CD14-positive monocyte (primary cell): Measurements from ENCODE around the gene PDE1A. TPM values are rescaled to one million over a fixed set of nuclear protein-coding genes. Genes with fewer than 3 reads are reported as not detected.

Experiments
- DNase-seq, 3 donors: peaks; one replicate each; pipeline ENCODE4 v3.0.0-alpha.2; 2011 to 2022
- H2AFZ ChIP-seq: 2 replicates; pipeline ENCODE4 v1.6.0; 2012; ENCODE audit warnings: mild to moderate bottlenecking, low read depth, low read length, inconsistent platforms; ENCODE audit not compliant: insufficient read depth, poor library complexity, severe bottlenecking
- H3K27ac ChIP-seq, 2 donors: 1 replicate in 1 of 2; 2 replicates in 1 of 2; pipeline ENCODE4 v1.5.1; 2012 to 2013; ENCODE audit warnings: low read length in 2 of 2, control low read depth in 1 of 2, inconsistent platforms in 1 of 2, low read depth in 1 of 2, mild to moderate bottlenecking in 1 of 2
- H3K27me3 ChIP-seq, 2 donors: one replicate each; pipeline versions ENCODE4 v1.6.0 to v1.6.1; 2011 to 2013; ENCODE audit warnings: low read length in 2 of 2; ENCODE audit not compliant: control insufficient read depth in 2 of 2, insufficient read depth in 2 of 2
- H3K36me3 ChIP-seq, 2 donors: replicated peaks in 1 of 2; 1 replicate in 1 of 2; 2 replicates in 1 of 2; pipeline versions ENCODE4 v1.5.1 to v1.6.1; 2012 to 2013; ENCODE audit warnings: low read length in 2 of 2, control low read depth in 1 of 2, inconsistent platforms in 1 of 2, mild to moderate bottlenecking in 1 of 2; ENCODE audit not compliant: insufficient read depth in 2 of 2, control insufficient read depth in 1 of 2
- H3K4me1 ChIP-seq, 2 donors: 1 replicate in 1 of 2; 2 replicates in 1 of 2; pipeline versions ENCODE4 v1.5.1 to v1.6.1; 2012 to 2013; ENCODE audit warnings: low read length in 2 of 2, control low read depth in 1 of 2, inconsistent platforms in 1 of 2, mild to moderate bottlenecking in 1 of 2, moderate library complexity in 1 of 2; ENCODE audit not compliant: insufficient read depth in 2 of 2, control insufficient read depth in 1 of 2
- H3K4me2 ChIP-seq: replicated peaks from 2 replicates; pipeline ENCODE3; 2012; ENCODE audit warnings: low read length, moderate library complexity, mild to moderate bottlenecking; ENCODE audit not compliant: poor library complexity, severe bottlenecking; ENCODE audit errors: extremely low read depth
- H3K4me3 ChIP-seq, 3 experiments: fragments of 200-600 bp in 1 of 3; sonication (generic) in 1 of 3; replicated peaks in 1 of 3; 1 replicate in 2 of 3; 2 replicates in 1 of 3; pipeline ENCODE4 v1.5.1; 2011 to 2013; ENCODE audit warnings: low read length in 3 of 3, mild to moderate bottlenecking in 3 of 3, control low read depth in 2 of 3, low read depth in 2 of 3, inconsistent platforms in 1 of 3, moderate library complexity in 1 of 3
- H3K79me2 ChIP-seq: 2 replicates; pipeline ENCODE4 v1.6.0; 2012; ENCODE audit warnings: mild to moderate bottlenecking, control low read depth, inconsistent platforms, low read length, moderate library complexity; ENCODE audit not compliant: insufficient read depth
- H3K9ac ChIP-seq: 2 replicates; pipeline ENCODE4 v1.6.0; 2017; ENCODE audit warnings: low read length, mild to moderate bottlenecking; ENCODE audit not compliant: insufficient read depth, poor library complexity, severe bottlenecking
- H3K9me3 ChIP-seq, 2 donors: replicated peaks in 1 of 2; 1 replicate in 1 of 2; 2 replicates in 1 of 2; pipeline versions ENCODE4 v1.5.1 to v1.6.1; 2012 to 2013; ENCODE audit warnings: low read length in 2 of 2, control low read depth in 1 of 2; ENCODE audit not compliant: control insufficient read depth in 1 of 2, insufficient read depth in 1 of 2
- H4K20me1 ChIP-seq: 2 replicates; pipeline ENCODE4 v1.6.0; 2012; ENCODE audit warnings: mild to moderate bottlenecking, low read length, control low read depth, moderate library complexity; ENCODE audit not compliant: insufficient read depth
- H3K27ac Mint-ChIP-seq, 7 donors: one replicate each; pipeline ENCODE4 v1.8.0; 2020; ENCODE audit warnings: mild to moderate bottlenecking in 7 of 7, mixed read lengths in 7 of 7, moderate library complexity in 6 of 7, inconsistent platforms in 2 of 7
- H3K27me3 Mint-ChIP-seq, 3 donors: one replicate each; pipeline ENCODE4 v1.8.0; 2021 to 2022; ENCODE audit warnings: low read depth in 3 of 3, mild to moderate bottlenecking in 3 of 3, mixed read lengths in 3 of 3, moderate library complexity in 3 of 3, inconsistent platforms in 1 of 3
- H3K36me3 Mint-ChIP-seq, 2 donors: one replicate each; pipeline ENCODE4 v1.8.0; 2020; ENCODE audit warnings: mixed read lengths in 2 of 2, inconsistent platforms in 1 of 2, mild to moderate bottlenecking in 1 of 2
- H3K4me1 Mint-ChIP-seq: one replicate; pipeline ENCODE4 v1.8.0; 2020; ENCODE audit warnings: mild to moderate bottlenecking, mixed read lengths
- H3K4me3 Mint-ChIP-seq, 2 donors: one replicate each; pipeline ENCODE4 v1.8.0; 2020; ENCODE audit warnings: mild to moderate bottlenecking in 2 of 2, mixed read lengths in 2 of 2, moderate library complexity in 1 of 2
- H3K9me3 Mint-ChIP-seq, 7 donors: one replicate each; pipeline ENCODE4 v1.8.0; 2020 to 2022; ENCODE audit warnings: mixed read lengths in 7 of 7, mild to moderate bottlenecking in 6 of 7, moderate library complexity in 6 of 7, inconsistent platforms in 2 of 7
- CTCF ChIP-seq: fragments of 200-600 bp; IDR thresholded peaks from one replicate; pipeline ENCODE4 v1.8.0; 2022; ENCODE audit warnings: antibody characterized with exemption, mild to moderate bottlenecking
- WGBS: methylation state at CpG from one replicate; pipeline ENCODE4 v1.1.5; 2013; ENCODE audit warnings: missing lambda C conversion rate; ENCODE audit not compliant: insufficient coverage; 5-methylcytosine and 5-hydroxymethylcytosine counted together
- intact Hi-C, 2 donors: fragments of 100-400 bp; cut with micrococcal nuclease; formaldehyde crosslinking; loops; one replicate each; pipeline versions ENCODE4 v1.15.0 to v1.15.1; 2023
- polyA plus RNA-seq, 3 donors: library from polyadenylated mRNA; depleted of rRNA in 1 of 3; unstranded in 2 of 3; stranded (reverse) in 1 of 3; fragments of 300-500 nt in 2 of 3; fragments of >200 nt in 1 of 3; fragmentation: Illumina TruSeq in 2 of 3; gene quantifications; 1 replicate in 2 of 3; 2 replicates in 1 of 3; pipeline ENCODE4 v1.2.3, GENCODE V29; 2012 to 2021

PDE1A gene
- polyA plus RNA-seq, 3 donors = not detected

GRCh38 chr2:182436252-182436651, 9.4 kb upstream of the PDE1A start:
- Histone ChIP-seq H3K36me3 (no peaks in the 10 kb centered on the region), H3K79me2 (no peaks in the 10 kb centered on the region), H4K20me1 (no peaks in the 10 kb centered on the region), H3K4me3 (no peak overlapping the region), H3K4me2 (no peak overlapping the region), H3K9ac (no peak overlapping the region), H3K27ac (no peak overlapping the region), H3K9me3 (no peaks in the 10 kb centered on the region), H3K27me3 (no peaks in the 10 kb centered on the region), H3K4me1 (no peaks in the 10 kb centered on the region), H2AFZ (no peak overlapping the region)
- H3K36me3 Mint-ChIP-seq = no peaks in the 10 kb centered on the region
- DNase-seq = no peak
- no CpG with 5 or more reads among the region's 1 CpG for WGBS
- peaks cover 0 to 2% (median 0%) of the 10 kb centered on the region in 3 donors for H3K27me3 Mint-ChIP-seq
- no peak overlapping the region for H3K27ac Mint-ChIP-seq
- intact Hi-C loops = no loop called here
- TF ChIP-seq CTCF = no peak
- H3K9me3 Mint-ChIP-seq = peaks cover 0 to 6% (median 2%) of the 10 kb centered on the region in 7 donors
- no peak overlapping the region for H3K4me3 Mint-ChIP-seq
- H3K4me1 Mint-ChIP-seq = no peaks in the 10 kb centered on the region

GRCh38 chr2:182435754-182436153, 8.9 kb upstream of the PDE1A start:
- H3K4me3 Mint-ChIP-seq = no peak overlapping the region
- H3K9me3 ChIP-seq = no peaks in the 10 kb centered on the region
- H3K36me3 ChIP-seq = no peaks in the 10 kb centered on the region
- no peak overlapping the region for H3K4me2 ChIP-seq
- H4K20me1 ChIP-seq = no peaks in the 10 kb centered on the region
- H3K79me2 ChIP-seq = no peaks in the 10 kb centered on the region
- H3K9me3 Mint-ChIP-seq = peaks cover 0 to 5% (median 2%) of the 10 kb centered on the region in 7 donors
- no peak overlapping the region for H3K4me3 ChIP-seq
- no peak for DNase-seq
- H2AFZ ChIP-seq = no peak overlapping the region
- no peak overlapping the region for H3K9ac ChIP-seq
- H3K4me1 ChIP-seq = no peaks in the 10 kb centered on the region
- WGBS = no CpG with 5 or more reads among the region's 1 CpG
- peaks cover 0 to 2% (median 0%) of the 10 kb centered on the region in 3 donors for H3K27me3 Mint-ChIP-seq
- H3K36me3 Mint-ChIP-seq = no peaks in the 10 kb centered on the region
- intact Hi-C loops = no loop called here
- no peaks in the 10 kb centered on the region for H3K27me3 ChIP-seq
- H3K4me1 Mint-ChIP-seq = no peaks in the 10 kb centered on the region
- H3K27ac ChIP-seq = no peak overlapping the region
- no peak for TF ChIP-seq CTCF
- H3K27ac Mint-ChIP-seq = no peak overlapping the region
